HG02623 (cell line): ENCODE results near the gene OR56A5.
"Not testable (repeated sequence)": the region's sequence is repeated elsewhere in the genome, so short reads cannot be mapped to it uniquely, and the experiment has no call there.

Experiments used
- ATAC-seq: cut with Tn5 transposase; IDR thresholded peaks from one replicate; pipeline ENCODE4 v1.9.1; 2021; ENCODE audit warnings: moderate library complexity; ENCODE audit not compliant: unreplicated experiment

Gene OR56A5

GRCh38 chr11:5968394-5968793, at the start of gene OR56A5:
TSS of gene OR56A5 (minus strand) at chr11:5968494. CDS start at chr11:5968494, 0 bp downstream.
- no peak for ATAC-seq

- no peak for ATAC-seq
These were observed 44.7 kb upstream of the OR56A5 start for GRCh38 chr11:6013042-6013441.

DNA sequence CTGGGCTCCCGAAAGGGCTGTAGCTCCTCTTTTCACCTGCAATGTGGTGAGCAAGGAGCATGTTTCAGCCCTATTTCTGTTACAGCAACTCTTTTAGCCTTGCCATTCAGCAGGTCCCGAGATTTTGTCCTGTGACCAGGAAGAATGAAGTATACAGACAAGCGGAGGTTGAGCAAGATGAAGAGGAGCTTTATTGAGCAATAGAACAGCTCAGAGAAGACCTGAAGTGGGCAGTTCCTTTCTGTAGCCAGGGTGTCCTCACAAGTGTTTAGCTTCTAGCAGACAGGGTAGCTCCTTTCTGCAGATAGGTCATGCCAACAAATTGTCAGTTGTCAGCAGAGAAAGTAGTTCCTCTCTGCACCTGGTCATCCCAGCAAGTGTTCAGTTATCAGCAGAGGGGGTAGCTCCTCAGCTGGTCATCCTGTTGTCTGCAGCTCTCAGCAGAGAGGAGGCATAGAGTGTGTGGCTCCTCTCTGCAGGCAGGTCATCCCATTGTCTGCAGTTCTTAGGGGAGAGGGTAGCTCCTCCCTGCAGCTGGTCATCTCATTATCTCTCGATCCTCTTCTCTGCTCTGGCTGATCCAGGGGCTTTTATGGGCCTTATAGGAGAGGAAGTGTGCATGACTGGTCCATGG, 43.9 kb upstream of the OR56A5 start:
- ATAC-seq: no peak

DNA sequence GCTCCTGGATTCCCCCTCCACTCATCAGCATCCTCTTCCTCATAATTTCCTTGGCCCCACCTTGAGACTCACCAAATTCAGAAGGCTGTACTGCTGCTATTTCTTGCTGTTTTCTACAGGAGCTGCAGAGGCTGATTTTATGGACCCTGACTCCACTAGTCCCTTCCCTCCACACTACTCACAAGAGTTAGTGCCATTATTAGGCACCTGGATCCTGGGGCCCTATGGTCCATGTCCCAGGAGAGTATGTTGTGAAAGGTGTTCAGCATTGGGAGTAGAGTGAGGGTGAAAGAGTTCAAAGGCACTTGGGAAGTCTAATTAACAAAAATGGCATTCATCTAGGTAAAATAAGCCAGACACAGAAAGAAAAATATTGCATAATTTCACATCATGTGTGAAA, 38.6 kb upstream of the OR56A5 start, which contains the start of gene OR56A4:
TSS of gene OR56A4 (minus strand) at position 101 of the 400 bp plus-strand sequence. CDS start 3,954 bp downstream, outside the sequence.
- no peak for ATAC-seq

GRCh38 chr11:6006395-6006794, 38.1 kb upstream of the OR56A5 start:
- no peak for ATAC-seq

DNA sequence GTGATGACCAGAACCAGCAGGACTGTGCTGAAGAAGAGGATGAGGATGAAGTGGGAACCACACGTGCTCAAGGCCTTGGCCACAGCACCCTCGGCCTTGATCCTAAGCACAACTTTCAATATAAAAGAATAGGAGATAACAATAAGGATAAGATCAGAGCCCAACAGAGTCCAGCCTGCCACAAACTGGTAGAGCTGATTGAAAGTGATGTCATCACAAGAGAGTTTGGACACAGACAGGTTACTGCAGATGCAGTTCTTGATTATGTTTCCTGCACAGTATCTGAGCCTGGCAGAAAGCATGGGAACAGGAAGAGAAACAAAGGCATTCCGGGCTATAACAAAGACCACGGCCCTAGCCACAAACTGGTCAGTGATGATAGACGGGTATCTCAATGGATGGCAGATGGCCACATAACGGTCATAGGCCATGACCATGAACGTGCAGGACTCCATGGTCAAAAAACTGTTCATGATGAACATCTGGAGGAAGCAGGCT, 34.0 kb upstream of the OR56A5 start:
- ATAC-seq: no peak

- ATAC-seq: no peak
These were observed 26.5 kb upstream of the OR56A5 start for GRCh38 chr11:5994791-5995190.

- ATAC-seq: no peak
These were observed 24.4 kb upstream of the OR56A5 start for GRCh38 chr11:5992604-5993251.

DNA sequence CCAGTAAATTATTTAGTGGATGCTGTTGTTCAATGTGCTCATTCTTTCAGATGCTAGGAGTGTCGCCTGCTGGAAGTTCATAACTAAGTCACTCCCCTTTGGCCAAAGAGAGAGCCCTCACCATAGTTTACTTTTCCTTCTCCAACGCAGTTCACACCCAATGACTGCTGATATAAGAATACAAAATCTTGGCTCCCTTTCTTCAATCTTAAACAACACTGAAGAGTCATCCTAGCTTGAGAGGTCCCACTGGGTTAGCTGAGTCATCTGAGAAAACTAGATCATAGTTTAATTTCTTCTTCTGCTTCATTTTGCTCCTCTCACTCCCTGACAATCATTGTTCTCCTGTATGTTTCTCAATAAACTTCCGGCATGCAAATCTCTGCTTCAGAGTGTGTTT, 23.9 kb upstream of the OR56A5 start:
- no peak for ATAC-seq

DNA sequence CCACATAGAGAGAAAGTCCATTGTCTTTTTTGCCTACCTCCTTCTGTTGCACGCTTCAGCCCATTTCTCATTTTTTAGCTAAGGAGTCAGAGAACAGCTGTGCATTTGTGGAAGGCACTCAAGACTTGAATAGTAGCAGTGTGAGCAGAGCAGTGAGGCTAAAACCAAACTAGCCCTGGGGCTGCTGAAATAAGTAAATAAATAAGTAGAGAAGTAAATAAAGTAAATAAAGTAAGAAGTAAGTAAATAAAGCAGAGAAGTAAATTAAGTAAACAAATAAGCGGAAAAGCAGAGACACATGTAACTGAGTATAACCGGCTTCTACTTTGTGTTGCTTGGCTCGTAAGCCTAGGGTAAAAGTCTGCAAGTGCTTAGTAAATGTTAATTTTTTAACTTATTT, 20.9 kb upstream of the OR56A5 start:
- ATAC-seq: no peak

DNA sequence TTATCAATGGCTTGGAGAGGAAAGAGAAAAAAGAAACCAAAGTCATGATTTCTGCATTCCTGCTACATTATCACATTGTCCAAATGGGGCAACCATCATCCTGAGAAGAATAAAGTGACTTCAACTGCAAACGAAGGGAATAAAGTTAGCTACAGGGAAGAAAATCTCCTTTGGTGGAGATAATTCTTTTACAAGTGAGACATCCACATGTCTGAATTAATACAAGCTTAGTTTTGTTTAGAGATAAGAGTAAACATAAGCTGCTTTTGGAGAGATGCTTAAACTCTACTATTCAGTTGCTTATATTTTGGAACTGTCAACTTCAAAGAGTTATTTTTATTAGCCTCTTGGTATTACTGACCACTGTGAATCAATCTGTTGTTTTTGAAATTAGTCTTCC, 18.6 kb upstream of the OR56A5 start, which contains the start of gene OR52L1:
TSS of gene OR52L1 (minus strand) at position 101 of the 400 bp plus-strand sequence. CDS start at position 46, 55 bp downstream.
- no peak for ATAC-seq

GRCh38 chr11:5983443-5983842, 15.1 kb upstream of the OR56A5 start:
- no peak for ATAC-seq

DNA sequence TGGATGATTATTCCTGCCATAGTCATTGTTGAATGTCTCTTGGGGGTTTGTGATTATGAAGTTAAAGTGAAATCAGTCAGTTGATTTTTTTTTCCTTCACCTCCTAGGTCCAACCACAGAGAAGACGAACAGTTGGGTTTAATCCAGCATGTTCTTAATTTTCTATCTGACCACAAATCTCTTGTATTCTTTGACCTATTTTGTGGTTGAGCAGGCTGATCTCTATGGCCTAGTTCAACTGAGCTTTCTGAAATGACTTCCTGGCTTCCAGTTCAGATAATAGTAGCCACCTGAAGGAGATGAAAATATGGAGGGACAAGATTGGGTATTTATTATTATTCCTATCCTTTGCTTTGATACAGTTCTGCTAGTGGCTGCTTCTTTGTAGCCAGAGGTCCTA, 5.2 kb upstream of the OR56A5 start:
- ATAC-seq: no peak

DNA sequence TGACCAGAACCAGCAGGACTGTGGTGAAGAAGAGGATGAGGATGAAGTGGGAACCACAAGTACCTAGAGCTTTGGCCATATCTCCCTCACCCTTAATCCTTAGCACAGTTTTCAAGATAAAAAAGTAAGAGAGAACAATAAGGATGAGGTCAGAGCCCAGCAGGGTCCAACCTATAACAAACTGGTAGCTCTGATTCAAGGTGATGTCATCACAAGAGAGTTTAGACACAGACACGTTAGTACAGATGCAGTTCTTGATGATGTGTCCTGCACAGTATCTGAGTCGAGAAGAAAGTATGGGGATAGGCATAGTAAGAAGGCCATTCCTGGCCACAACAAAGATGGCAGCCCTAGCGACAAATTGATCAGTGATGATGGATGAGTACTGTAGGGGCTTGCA, 586 bp downstream of the OR56A5 start:
- ATAC-seq: no peak

DNA sequence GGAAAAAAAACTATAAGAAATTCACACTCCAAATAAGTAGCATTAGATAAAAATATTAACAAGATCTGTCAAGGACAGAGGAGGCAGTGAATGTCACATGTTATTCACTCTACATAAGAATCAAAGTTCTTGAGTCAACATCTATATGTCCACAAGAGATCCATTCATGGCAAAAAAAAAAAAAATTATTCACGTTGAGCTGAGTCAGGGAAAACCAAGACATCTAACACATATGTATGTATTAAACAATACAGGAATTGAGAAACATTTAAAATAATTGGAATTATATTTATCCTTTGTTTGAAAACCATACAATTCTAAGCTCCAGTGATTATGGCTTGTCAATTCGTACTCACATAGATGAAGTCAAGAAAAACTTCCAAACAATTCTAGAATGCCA, 1.3 kb downstream of the OR56A5 start:
- no peak for ATAC-seq

DNA sequence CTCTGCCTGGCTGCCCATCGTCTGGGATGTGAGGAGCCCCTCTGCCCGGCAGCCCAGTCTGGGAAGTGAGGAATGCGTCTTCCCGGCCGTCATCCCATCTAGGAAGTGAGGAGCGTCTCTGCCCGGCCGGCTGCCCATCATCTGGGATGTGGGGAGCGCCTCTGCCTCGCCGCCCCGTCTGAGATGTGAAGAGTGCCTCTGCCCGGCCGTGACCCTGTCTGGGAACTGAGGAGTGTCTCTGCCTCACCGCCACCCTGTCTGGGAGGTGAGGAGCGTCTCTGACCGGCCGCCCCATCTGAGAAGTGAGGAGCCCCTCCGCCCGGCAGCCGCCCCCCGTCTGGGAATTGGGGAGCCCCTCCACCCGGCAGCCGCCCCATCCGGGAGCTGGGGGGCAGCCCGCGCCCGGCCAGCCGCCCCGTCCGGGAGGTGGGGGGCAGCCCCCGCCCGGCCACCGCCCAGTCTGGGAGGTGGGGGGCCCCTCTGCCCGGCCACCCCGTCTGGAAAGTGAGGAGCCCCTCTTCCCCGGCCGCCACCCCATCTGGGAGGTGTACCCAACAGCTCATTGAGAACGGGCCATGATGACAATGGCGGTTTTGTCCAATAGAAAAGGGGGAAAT, 7.5 kb downstream of the OR56A5 start:
- ATAC-seq: not testable (repeated sequence)

- no peak for ATAC-seq
These were observed 12.7 kb downstream of the OR56A5 start for GRCh38 chr11:5955586-5955985.

DNA sequence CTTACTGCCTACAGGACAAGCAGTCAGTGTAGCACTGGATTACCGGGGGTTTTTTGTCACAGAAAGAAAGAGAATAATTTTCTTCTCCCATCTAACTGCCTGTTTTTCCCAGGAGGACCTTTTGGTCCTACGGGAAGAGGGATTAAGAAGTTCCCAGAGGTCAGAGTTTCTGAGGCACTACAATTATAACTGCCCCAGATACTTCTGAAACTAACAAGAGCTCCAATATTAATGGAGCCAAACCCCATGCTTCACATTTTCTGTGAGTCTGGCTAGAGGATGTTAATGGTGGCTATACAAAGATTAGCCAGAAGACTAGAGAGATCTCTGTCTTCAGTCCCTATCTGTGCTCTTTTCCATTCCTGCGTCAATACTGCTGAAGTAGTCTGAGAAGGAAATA, 26.3 kb downstream of the OR56A5 start, which contains the start of gene OR56A3:
TSS of gene OR56A3 (plus strand) at position 301 of the 400 bp plus-strand sequence. CDS start 5,096 bp downstream, outside the sequence.
- ATAC-seq: no peak

GRCh38 chr11:5940748-5941147, 27.5 kb downstream of the OR56A5 start:
- ATAC-seq: no peak

- ATAC-seq: no peak
These were observed 29.7 kb downstream of the OR56A5 start for GRCh38 chr11:5938603-5938965.

- ATAC-seq: no peak
These were observed 30.3 kb downstream of the OR56A5 start for GRCh38 chr11:5937868-5938602.
